Measurements from ENCODE around the gene HSBP1. TPM values are rescaled to one million over a fixed set of nuclear protein-coding genes. Genes with fewer than 3 reads are reported as not detected.

Gene HSBP1
- total RNA-seq, 1 experiment from 2014 or later = 230 TPM

GRCh38 chr16:83768986-83769385 lies 38.8 kb upstream of the HSBP1 start:
- Mint-ChIP-seq H3K36me3 (ENCODE audit: insufficient read depth in 1 of 3, low read depth in 3 of 3) (no peaks in the 10 kb centered on the region; a peak in 1 of 7 replicates), H3K4me1 (peaks cover 32 to 35% of the 10 kb centered on the region in 2 experiments), H3K4me3 (no peak overlapping the region; a peak in 1 of 5 replicates), H3K27ac (no peak overlapping the region; a peak in 2 of 7 replicates), H3K9me3 (peaks cover 0 to 3% of the 10 kb centered on the region in 2 experiments; a peak in 2 of 5 replicates), H3K27me3 (ENCODE audit: low read depth) (no peaks in the 10 kb centered on the region)
- Histone ChIP-seq H3K9me3 (ENCODE audit: control insufficient read depth, low read depth, low read length) (no peaks in the 10 kb centered on the region), H2BK5ac (ENCODE audit: insufficient read length, low read length) (no peak overlapping the region), H2BK15ac (ENCODE audit: low read depth, low read length) (no peak overlapping the region), H4K5ac (ENCODE audit: insufficient read length, low read depth, low read length) (no peak overlapping the region), H3K4ac (ENCODE audit: low read depth, low read length) (no peak overlapping the region), H3K4me1 (ENCODE audit: insufficient read depth, low read length) (peaks cover 12% of the 10 kb centered on the region; the same call in 1 of the 2 replicates), H3K23me2 (ENCODE audit: insufficient read length, low read depth, low read length, poor library complexity, severe bottlenecking) (no peaks in the 10 kb centered on the region), H3K79me1 (ENCODE audit: insufficient read depth, low read depth, low read length, poor library complexity, severe bottlenecking) (no peaks in the 10 kb centered on the region), H3K14ac (ENCODE audit: insufficient read depth, low read length) (peak overlapping the region; percentile 56; the same call in 1 of the 2 replicates), H3K23ac (ENCODE audit: insufficient read length, low read depth, low read length) (no peak overlapping the region), H4K91ac (ENCODE audit: insufficient read length, low read depth, low read length) (no peak overlapping the region), H4K8ac (replicated peaks; ENCODE audit: insufficient read length, low read depth, low read length) (no peak overlapping the region), H3K4me2 (ENCODE audit: insufficient read depth, insufficient read length, low read length) (peak overlapping the region; percentile 4), H4K20me1 (ENCODE audit: control insufficient read depth, insufficient read depth, insufficient read length) (no peaks in the 10 kb centered on the region), H2BK12ac (ENCODE audit: insufficient read length, low read depth, low read length) (no peak overlapping the region), H2AFZ (ENCODE audit: low read length) (no peak overlapping the region), H3K56ac (ENCODE audit: insufficient read length, low read depth, low read length) (no peak overlapping the region), H3K27me3 (ENCODE audit: insufficient read depth, low read length) (no peaks in the 10 kb centered on the region), H3K9ac (ENCODE audit: extremely low read depth, insufficient read length, low read length) (no peak overlapping the region), H2BK120ac (ENCODE audit: low read depth, low read length, poor library complexity, severe bottlenecking) (no peak overlapping the region), H2BK20ac (ENCODE audit: low read depth, low read length, poor library complexity, severe bottlenecking) (no peak overlapping the region), H3K79me2 (ENCODE audit: insufficient read depth, low read length) (no peaks in the 10 kb centered on the region), H3T11ph (ENCODE audit: low read length) (no peak overlapping the region), H3K18ac (ENCODE audit: insufficient read length, low read depth, low read length) (no peak overlapping the region), H2AK5ac (ENCODE audit: insufficient read length, low read length) (no peak overlapping the region), H3K27ac (ENCODE audit: insufficient read length, low read depth, low read length) (peak overlapping the region; percentile 65)
- WGBS (ENCODE audit: extremely low coverage, insufficient read length, low lambda C conversion rate) = no CpG with 5 or more reads among the region's 2 CpGs
- DNase-seq = no peak
- no peak for TF ChIP-seq CTCF (conservative IDR thresholded peaks at IDR 0.05)
